ENCODE data around the gene TRABD2B. TPM values are rescaled to one million over a fixed set of nuclear protein-coding genes. Genes with fewer than 3 reads are reported as not detected.

Gene TRABD2B
- total and polyA plus RNA-seq, 2 of the 13 experiments (the other 11 are each of a cell fraction or from before 2014, with no cell fraction given), result 0.04 TPM; not detected in 1

DNA sequence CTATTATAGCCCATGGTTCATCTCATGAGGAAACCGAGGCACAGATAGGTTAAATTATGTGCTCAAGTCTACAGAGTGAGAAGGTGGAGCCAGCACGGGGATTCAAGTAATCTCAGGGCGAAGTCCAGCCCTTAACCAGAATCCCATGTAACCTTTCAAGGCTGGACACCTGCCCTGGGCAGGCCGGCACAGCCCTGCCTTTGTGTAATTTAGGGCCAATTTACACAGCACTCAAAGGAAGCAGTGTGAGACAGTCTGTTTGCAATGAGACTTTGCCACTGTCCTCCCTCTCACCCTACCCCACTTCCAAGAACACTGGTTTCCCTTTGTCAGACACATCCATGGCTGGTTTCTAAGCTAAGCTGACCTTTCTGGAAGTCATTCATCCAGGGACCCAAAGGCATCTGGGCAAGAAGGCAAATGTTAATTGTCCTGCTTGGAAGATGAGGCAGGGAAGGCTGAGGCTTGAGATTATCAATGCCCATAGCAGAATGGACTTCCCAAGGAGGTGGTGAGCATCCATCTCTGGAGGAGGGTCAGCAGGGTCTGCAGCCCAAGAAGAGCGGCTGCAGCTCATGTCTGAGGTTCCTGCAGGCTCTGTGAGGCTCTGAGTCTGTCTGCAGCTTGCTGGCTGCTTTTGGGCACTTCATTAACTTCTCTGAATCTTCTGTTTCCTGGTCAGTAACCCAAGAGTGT is 159.2 kb downstream of the TRABD2B start (continued):
- TF ChIP-seq ZSCAN29 (CRISPR knock-in tag; conservative IDR thresholded peaks at IDR 0.05), result 0 out of 2 replicates have a peak, but pooled peaks have one; percentile 32
- 0 out of 2 replicates have a peak, but pooled peaks have one; percentile 56 for TF ChIP-seq ZKSCAN8 (CRISPR knock-in tag; IDR thresholded peaks at IDR 0.05; ENCODE audit: borderline replicate concordance)
- TF ChIP-seq ZNF530 (CRISPR knock-in tag; IDR thresholded peaks at IDR 0.05; ENCODE audit: low read depth), result no peak
- TF ChIP-seq, protein P1, sequence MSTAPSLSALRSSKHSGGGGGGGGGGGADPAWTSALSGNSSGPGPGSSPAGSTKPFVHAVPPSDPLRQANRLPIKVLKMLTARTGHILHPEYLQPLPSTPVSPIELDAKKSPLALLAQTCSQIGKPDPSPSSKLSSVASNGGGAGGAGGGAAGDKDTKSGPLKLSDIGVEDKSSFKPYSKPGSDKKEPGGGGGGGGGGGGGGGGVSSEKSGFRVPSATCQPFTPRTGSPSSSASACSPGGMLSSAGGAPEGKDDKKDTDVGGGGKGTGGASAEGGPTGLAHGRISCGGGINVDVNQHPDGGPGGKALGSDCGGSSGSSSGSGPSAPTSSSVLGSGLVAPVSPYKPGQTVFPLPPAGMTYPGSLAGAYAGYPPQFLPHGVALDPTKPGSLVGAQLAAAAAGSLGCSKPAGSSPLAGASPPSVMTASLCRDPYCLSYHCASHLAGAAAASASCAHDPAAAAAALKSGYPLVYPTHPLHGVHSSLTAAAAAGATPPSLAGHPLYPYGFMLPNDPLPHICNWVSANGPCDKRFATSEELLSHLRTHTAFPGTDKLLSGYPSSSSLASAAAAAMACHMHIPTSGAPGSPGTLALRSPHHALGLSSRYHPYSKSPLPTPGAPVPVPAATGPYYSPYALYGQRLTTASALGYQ (CRISPR knock-in tag; IDR thresholded peaks at IDR 0.05), result peak; percentile 74; the same call in 1 of the 2 replicates
- no peak for TF ChIP-seq ZNF337 (CRISPR knock-in tag; IDR thresholded peaks at IDR 0.05; ENCODE audit: borderline replicate concordance, low read depth)
- no peak for TF ChIP-seq NCOA5 (CRISPR knock-in tag; IDR thresholded peaks at IDR 0.05)
- no peak; the same call in 1 of the 2 replicates for TF ChIP-seq ZFP90 (CRISPR knock-in tag; IDR thresholded peaks at IDR 0.05; ENCODE audit: borderline replicate concordance)
- TF ChIP-seq TBL1XR1 (IDR thresholded peaks at IDR 0.05; ENCODE audit: borderline replicate concordance, low read length, partially characterized antibody), result no peak
- TF ChIP-seq MXD4 (CRISPR knock-in tag; IDR thresholded peaks at IDR 0.05), result peak; percentile 20; the same call in 1 of the 2 replicates
- TF ChIP-seq ZNF556 (CRISPR knock-in tag; IDR thresholded peaks at IDR 0.05; ENCODE audit: borderline replicate concordance), result peak; percentile 86; the same call in 1 of the 2 replicates
- TF ChIP-seq SNRNP70 (IDR thresholded peaks at IDR 0.05; ENCODE audit: low read depth, low read length), result no peak
- TF ChIP-seq TEAD3 (CRISPR knock-in tag; optimal IDR thresholded peaks at IDR 0.05; ENCODE audit: borderline replicate concordance), result peak; percentile 30
- no peak for TF ChIP-seq RARG (CRISPR knock-in tag; IDR thresholded peaks at IDR 0.05; ENCODE audit: low read depth)
- no peak for TF ChIP-seq ZSCAN22 (CRISPR knock-in tag; IDR thresholded peaks at IDR 0.05)
- peak; percentile 58; the same call in 1 of the 2 replicates for TF ChIP-seq ZSCAN21 (CRISPR knock-in tag; IDR thresholded peaks at IDR 0.05; ENCODE audit: borderline replicate concordance)
- TF ChIP-seq RFX3 (CRISPR knock-in tag; IDR thresholded peaks at IDR 0.05), result no peak
- TF ChIP-seq CHCHD3 (CRISPR knock-in tag; IDR thresholded peaks at IDR 0.05), result no peak
- no peak for TF ChIP-seq ZNF841 (CRISPR knock-in tag; IDR thresholded peaks at IDR 0.05; ENCODE audit: borderline replicate concordance)
- TF ChIP-seq ZNF816 (CRISPR knock-in tag; IDR thresholded peaks at IDR 0.05; ENCODE audit: borderline replicate concordance), result no peak
- TF ChIP-seq ZNF335 (CRISPR knock-in tag; IDR thresholded peaks at IDR 0.05), result no peak
- TF ChIP-seq IRX3 (CRISPR knock-in tag; IDR thresholded peaks at IDR 0.05; ENCODE audit: borderline replicate concordance, low read depth), result no peak
- no peak for TF ChIP-seq ATF7 (IDR thresholded peaks at IDR 0.05)
- TF ChIP-seq ATF7 (CRISPR knock-in tag; IDR thresholded peaks at IDR 0.05), result no peak
- TF ChIP-seq, protein P2, sequence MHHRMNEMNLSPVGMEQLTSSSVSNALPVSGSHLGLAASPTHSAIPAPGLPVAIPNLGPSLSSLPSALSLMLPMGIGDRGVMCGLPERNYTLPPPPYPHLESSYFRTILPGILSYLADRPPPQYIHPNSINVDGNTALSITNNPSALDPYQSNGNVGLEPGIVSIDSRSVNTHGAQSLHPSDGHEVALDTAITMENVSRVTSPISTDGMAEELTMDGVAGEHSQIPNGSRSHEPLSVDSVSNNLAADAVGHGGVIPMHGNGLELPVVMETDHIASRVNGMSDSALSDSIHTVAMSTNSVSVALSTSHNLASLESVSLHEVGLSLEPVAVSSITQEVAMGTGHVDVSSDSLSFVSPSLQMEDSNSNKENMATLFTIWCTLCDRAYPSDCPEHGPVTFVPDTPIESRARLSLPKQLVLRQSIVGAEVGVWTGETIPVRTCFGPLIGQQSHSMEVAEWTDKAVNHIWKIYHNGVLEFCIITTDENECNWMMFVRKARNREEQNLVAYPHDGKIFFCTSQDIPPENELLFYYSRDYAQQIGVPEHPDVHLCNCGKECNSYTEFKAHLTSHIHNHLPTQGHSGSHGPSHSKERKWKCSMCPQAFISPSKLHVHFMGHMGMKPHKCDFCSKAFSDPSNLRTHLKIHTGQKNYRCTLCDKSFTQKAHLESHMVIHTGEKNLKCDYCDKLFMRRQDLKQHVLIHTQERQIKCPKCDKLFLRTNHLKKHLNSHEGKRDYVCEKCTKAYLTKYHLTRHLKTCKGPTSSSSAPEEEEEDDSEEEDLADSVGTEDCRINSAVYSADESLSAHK (CRISPR knock-in tag; IDR thresholded peaks at IDR 0.05; ENCODE audit: borderline replicate concordance), result no peak
- TF ChIP-seq YEATS2 (CRISPR knock-in tag; IDR thresholded peaks at IDR 0.05; ENCODE audit: borderline replicate concordance), result no peak
- TF ChIP-seq LCORL (IDR thresholded peaks at IDR 0.05), result no peak
- TF ChIP-seq LCORL (CRISPR knock-in tag; IDR thresholded peaks at IDR 0.05), result peak; percentile 80
